ENCODE measurements around the gene NODAL. TPM values are rescaled to one million over a fixed set of nuclear protein-coding genes. Genes with fewer than 3 reads are reported as not detected.

NODAL gene
- total RNA-seq, 1 experiment from 2014 or later = not detected

DNA sequence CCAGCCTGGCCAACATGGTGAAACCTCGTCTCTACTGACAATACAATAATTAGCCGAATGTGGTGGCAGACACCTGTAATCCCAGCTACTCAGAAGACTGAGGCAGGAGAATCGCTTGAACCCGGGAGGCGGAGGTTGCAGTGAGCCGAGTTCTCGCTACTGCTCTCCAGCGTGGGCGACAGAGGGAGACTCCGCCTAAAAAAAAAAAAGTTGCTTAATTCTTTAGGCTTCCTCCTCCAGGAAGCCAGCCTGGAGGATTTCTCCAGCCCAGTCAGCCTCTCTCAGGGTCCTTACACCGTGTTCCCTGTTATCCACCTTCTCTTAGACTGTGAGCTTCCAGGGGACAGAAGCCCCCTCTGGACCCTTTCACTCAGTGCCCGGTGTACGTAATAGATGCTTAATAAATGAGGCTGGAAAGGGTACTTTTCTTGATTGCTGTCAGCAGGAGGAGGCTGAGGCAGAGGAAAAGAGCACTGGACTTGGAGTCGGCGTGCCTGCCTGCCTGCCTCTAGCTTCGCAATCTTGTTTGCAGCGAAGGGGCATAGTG is 16.4 kb upstream of the NODAL start:
- ChIA-PET POLR2A (ENCODE audit: unreplicated experiment) (no interaction called here), CTCF (interaction anchor here (0.7 kb wide), 1 partner anchor 35 kb away, joined by 4 read pairs; no protein-coding TSS in a partner anchor)
- peaks cover 6% of the 10 kb centered on the region for H3F3A ChIP-seq (ENCODE audit: insufficient read depth, low read depth)
- H3K9me3 ChIP-seq (ENCODE audit: insufficient read depth, low read depth) = no peaks in the 10 kb centered on the region
- no TSS peak for BruUV-seq (replicated peaks)
- H3K27me3 ChIP-seq (ENCODE audit: insufficient read depth, low read depth) = peaks cover 16% of the 10 kb centered on the region; the same call in 1 of the 2 replicates
- no peaks in the 10 kb centered on the region for H4K20me1 ChIP-seq (ENCODE audit: insufficient read depth)
- H3K4me3 ChIP-seq = peak overlapping the region; percentile 38; the same call in 1 of the 2 replicates
- no peaks in the 10 kb centered on the region for H3K9me2 ChIP-seq (ENCODE audit: insufficient read depth)
- no peak overlapping the region for H2AFZ ChIP-seq
- peaks cover 13% of the 10 kb centered on the region; the same call in 1 of the 2 replicates for H3K4me1 ChIP-seq (replicated peaks; ENCODE audit: insufficient read depth)
- H3K79me2 ChIP-seq (ENCODE audit: low read depth) = no peaks in the 10 kb centered on the region
- no peak for TF ChIP-seq EZH2 (IDR thresholded peaks at IDR 0.05; ENCODE audit: low read depth)
- TF ChIP-seq, protein P1, sequence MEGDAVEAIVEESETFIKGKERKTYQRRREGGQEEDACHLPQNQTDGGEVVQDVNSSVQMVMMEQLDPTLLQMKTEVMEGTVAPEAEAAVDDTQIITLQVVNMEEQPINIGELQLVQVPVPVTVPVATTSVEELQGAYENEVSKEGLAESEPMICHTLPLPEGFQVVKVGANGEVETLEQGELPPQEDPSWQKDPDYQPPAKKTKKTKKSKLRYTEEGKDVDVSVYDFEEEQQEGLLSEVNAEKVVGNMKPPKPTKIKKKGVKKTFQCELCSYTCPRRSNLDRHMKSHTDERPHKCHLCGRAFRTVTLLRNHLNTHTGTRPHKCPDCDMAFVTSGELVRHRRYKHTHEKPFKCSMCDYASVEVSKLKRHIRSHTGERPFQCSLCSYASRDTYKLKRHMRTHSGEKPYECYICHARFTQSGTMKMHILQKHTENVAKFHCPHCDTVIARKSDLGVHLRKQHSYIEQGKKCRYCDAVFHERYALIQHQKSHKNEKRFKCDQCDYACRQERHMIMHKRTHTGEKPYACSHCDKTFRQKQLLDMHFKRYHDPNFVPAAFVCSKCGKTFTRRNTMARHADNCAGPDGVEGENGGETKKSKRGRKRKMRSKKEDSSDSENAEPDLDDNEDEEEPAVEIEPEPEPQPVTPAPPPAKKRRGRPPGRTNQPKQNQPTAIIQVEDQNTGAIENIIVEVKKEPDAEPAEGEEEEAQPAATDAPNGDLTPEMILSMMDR (conservative IDR thresholded peaks at IDR 0.05) = no peak
- H3K27ac ChIP-seq = no peak overlapping the region
- peak overlapping the region; percentile 76 for H3K4me2 ChIP-seq
- intact Hi-C loops (cut with micrococcal nuclease; ENCODE audit: unreplicated experiment) = no loop called here
- no peak for DNase-seq
- H3K36me3 ChIP-seq (ENCODE audit: low read depth) = no peaks in the 10 kb centered on the region

DNA sequence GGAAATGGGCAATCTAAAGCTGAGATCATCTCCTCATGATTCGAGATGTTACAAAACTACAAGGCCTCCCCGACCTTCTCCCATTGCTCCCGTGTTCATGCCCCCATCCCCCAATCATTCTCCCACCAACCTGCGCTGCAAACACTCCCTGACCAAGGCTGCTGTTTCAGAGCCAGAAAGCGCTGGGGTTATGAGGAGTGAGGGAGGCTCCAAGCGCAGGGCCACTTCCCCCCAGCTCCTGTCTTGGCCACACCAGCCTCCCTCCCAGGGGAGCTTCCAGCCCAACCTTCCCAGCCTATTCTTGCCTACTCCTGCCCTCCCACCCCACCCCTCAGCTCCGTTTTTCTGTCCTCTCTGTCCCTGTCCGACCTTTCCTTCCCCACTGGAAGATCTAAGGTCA is 14.7 kb upstream of the NODAL start:
- intact Hi-C loops (cut with micrococcal nuclease; ENCODE audit: unreplicated experiment) = no loop called here
- Histone ChIP-seq H3K9me3 (ENCODE audit: insufficient read depth, low read depth) (no peaks in the 10 kb centered on the region), H3K27ac (no peak overlapping the region), H2AFZ (no peak overlapping the region), H3K4me2 (no peak overlapping the region), H4K20me1 (ENCODE audit: insufficient read depth) (no peaks in the 10 kb centered on the region), H3K36me3 (ENCODE audit: low read depth) (no peaks in the 10 kb centered on the region), H3K4me1 (replicated peaks; ENCODE audit: insufficient read depth) (0 out of 2 replicates have a peak, but pooled peaks cover 4% of the 10 kb centered on the region), H3K9me2 (ENCODE audit: insufficient read depth) (no peaks in the 10 kb centered on the region), H3F3A (ENCODE audit: insufficient read depth, low read depth) (no peaks in the 10 kb centered on the region; the same call in 1 of the 2 replicates), H3K27me3 (ENCODE audit: insufficient read depth, low read depth) (peaks cover 16% of the 10 kb centered on the region; the same call in 1 of the 2 replicates), H3K4me3 (no peak overlapping the region), H3K79me2 (ENCODE audit: low read depth) (no peaks in the 10 kb centered on the region)
- POLR2A ChIA-PET (ENCODE audit: unreplicated experiment) = no interaction called here
- no peak for DNase-seq
- TF ChIP-seq, protein P1 (conservative IDR thresholded peaks at IDR 0.05) = no peak
- no peak for TF ChIP-seq EZH2 (IDR thresholded peaks at IDR 0.05; ENCODE audit: low read depth)
- BruUV-seq (replicated peaks) = no TSS peak
- CTCF ChIA-PET = no interaction called here

DNA sequence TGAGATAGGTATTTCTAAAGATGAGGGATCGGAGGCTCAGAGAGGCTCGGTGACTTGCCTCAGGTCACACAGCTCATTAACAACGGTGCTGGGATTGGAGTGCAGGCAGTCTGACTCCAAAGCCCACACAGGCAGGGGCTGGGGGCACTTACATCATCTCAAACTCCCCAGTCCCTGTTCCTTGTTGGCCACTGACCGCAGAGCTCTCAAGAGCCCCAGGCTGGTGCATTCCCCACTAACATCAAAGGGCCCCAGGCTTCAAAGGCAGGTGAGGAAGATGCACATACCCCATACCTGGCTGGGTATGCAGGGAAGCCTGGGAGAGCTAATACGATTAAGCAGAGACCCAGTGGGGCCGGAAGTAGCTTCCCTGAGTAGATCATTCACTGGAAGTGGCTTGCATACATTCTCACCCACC is 13.7 kb upstream of the NODAL start:
- H3F3A ChIP-seq (ENCODE audit: insufficient read depth, low read depth) = no peaks in the 10 kb centered on the region; the same call in 1 of the 2 replicates
- no peaks in the 10 kb centered on the region for H3K9me3 ChIP-seq (ENCODE audit: insufficient read depth, low read depth)
- no peaks in the 10 kb centered on the region for H3K79me2 ChIP-seq (ENCODE audit: low read depth)
- H3K27me3 ChIP-seq (ENCODE audit: insufficient read depth, low read depth) = peaks cover 16% of the 10 kb centered on the region; the same call in 1 of the 2 replicates
- H3K4me3 ChIP-seq = no peak overlapping the region
- ChIA-PET POLR2A (ENCODE audit: unreplicated experiment) (interaction anchor here (0.5 kb wide), 1 partner anchor 29 kb away, joined by 3 read pairs; no protein-coding TSS in a partner anchor), CTCF (no interaction called here)
- no peaks in the 10 kb centered on the region for H3K36me3 ChIP-seq (ENCODE audit: low read depth)
- no peak for DNase-seq
- no peak overlapping the region for H3K27ac ChIP-seq
- intact Hi-C loops (cut with micrococcal nuclease; ENCODE audit: unreplicated experiment) = no loop called here
- H3K4me2 ChIP-seq = no peak overlapping the region
- no TSS peak for BruUV-seq (replicated peaks)
- no peaks in the 10 kb centered on the region for H3K9me2 ChIP-seq (ENCODE audit: insufficient read depth)
- TF ChIP-seq EZH2 (IDR thresholded peaks at IDR 0.05; ENCODE audit: low read depth) = no peak
- TF ChIP-seq, protein P1 (conservative IDR thresholded peaks at IDR 0.05) = no peak
- no peak overlapping the region for H2AFZ ChIP-seq
- H3K4me1 ChIP-seq (replicated peaks; ENCODE audit: insufficient read depth) = 0 out of 2 replicates have a peak, but pooled peaks cover 4% of the 10 kb centered on the region
- H4K20me1 ChIP-seq (ENCODE audit: insufficient read depth) = no peaks in the 10 kb centered on the region
